Heart right ventricle (tissue), 16 donors: Measurements from ENCODE around the gene CFAP58. TPM values are rescaled to one million over a fixed set of nuclear protein-coding genes. Genes with fewer than 3 reads are reported as not detected.

Experiments used
- ATAC-seq, 8 donors: fragments of 200-7000 bp; cut with Tn5 transposase; one replicate each; pipeline ENCODE4 v1.9.1; 2020; ENCODE audit warnings: mild to moderate bottlenecking in 8 of 8, moderate library complexity in 8 of 8, moderate number of reproducible peaks in 1 of 8
- DNase-seq, 2 donors: peaks; one replicate each; pipeline ENCODE4 v3.0.0-alpha.2; 2020
- H3K27ac ChIP-seq, 10 donors: fragments of 200-600 bp; sonication (generic) in 2 of 10; one replicate each; pipeline versions ENCODE4 v1.5.0 to v1.8.0; 2020 to 2022; ENCODE audit warnings: mild to moderate bottlenecking in 3 of 10
- H3K27me3 ChIP-seq, 7 donors: fragments of 200-600 bp; one replicate each; pipeline ENCODE4 v1.8.0; 2021 to 2022; ENCODE audit warnings: mild to moderate bottlenecking in 2 of 7
- H3K36me3 ChIP-seq, 9 donors: fragments of 200-600 bp; sonication (generic) in 1 of 9; one replicate each; pipeline versions ENCODE4 v1.5.0 to v1.8.0; 2020 to 2022; ENCODE audit warnings: mild to moderate bottlenecking in 2 of 9
- H3K4me1 ChIP-seq, 9 donors: fragments of 200-600 bp; sonication (generic) in 1 of 9; one replicate each; pipeline versions ENCODE4 v1.5.0 to v1.8.0; 2020 to 2022; ENCODE audit warnings: mild to moderate bottlenecking in 4 of 9
- H3K4me3 ChIP-seq, 10 donors: fragments of 200-600 bp; sonication (generic) in 2 of 10; one replicate each; pipeline versions ENCODE4 v1.5.0 to v1.8.0; 2020 to 2022; ENCODE audit warnings: mild to moderate bottlenecking in 7 of 10, moderate library complexity in 2 of 10
- H3K9me3 ChIP-seq, 11 donors: fragments of 200-600 bp in 10 of 11; sonication (generic) in 2 of 11; one replicate each; pipeline versions ENCODE4 v1.5.0 to v1.8.0; 2013 to 2022; ENCODE audit warnings: mild to moderate bottlenecking in 2 of 11, control low read depth in 1 of 11, moderate library complexity in 1 of 11
- CTCF ChIP-seq, 9 donors: fragments of 200-600 bp; sonication (generic) in 2 of 9; IDR thresholded peaks; one replicate each; pipeline versions ENCODE4 v1.5.0 to v1.8.0; 2021 to 2022; ENCODE audit warnings: antibody characterized with exemption in 9 of 9, mild to moderate bottlenecking in 5 of 9, moderate library complexity in 1 of 9
- WGBS, 2 donors: extraction: QIAGEN DNeasy Blood & Tissue Kit; methylation state at CpG; one replicate each; pipeline ENCODE4 v1.1.7; 2013; ENCODE audit warnings: inconsistent platforms in 1 of 2; 5-methylcytosine and 5-hydroxymethylcytosine counted together
- intact Hi-C, 10 donors: fragments of 100-400 bp; cut with DNase I; formaldehyde crosslinking; loops; one replicate each; pipeline versions ENCODE4 v1.11.1 to v1.14.2; 2022
- polyA plus RNA-seq, 2 donors: library from polyadenylated mRNA; stranded (reverse); fragments of 200-250 nt; gene quantifications; one replicate each; pipeline ENCODE4 v1.2.3, GENCODE V29; 2013
- total RNA-seq, 10 donors: library from RNA; stranded (reverse); fragmentation: NEBNext Ultra II Directional in 3 of 10; extraction: Animal tissue kit (Norgen Biotek cat#: 25700) in 3 of 10; gene quantifications; one replicate each; pipeline versions ENCODE4 v1.2.1 to v1.2.4, GENCODE V29; 2021 to 2023
- donor health status: Arrhythmogenic right ventricular cardiomyopathy.
- donor health status: ischemic (EF 13 %, LVEDD 7.1; RV severe dilation, severe dysfunction).
- donor health status: healthy with polysubstance abuse.
- donor health status: DM: no; HTN: yes; CAD: no.
- donor health status: DM: no; HTN: no; CAD: no.
- donor health status: ischemic (EF 25% LVEDD 6.9; RV normal size, moderate dysfunction).
- donor health status: ischemic (EF 25% LVEDD 5.7; RV mildly dilated, moderate dysfunction).
- donor health status: healthy.
- donor health status: DM: yes; HTN: yes; CAD: no.
- donor health status: Ischemic cardiomyopathy.
- donor health status: ischemic (EF 35%, LVEDD 5.7; RV mildly dilated, moderate dysfunction).
- donor health status: nonischemic (EF 11% LVEDD 7.7; RV severe dilation, severe dysfunction).
- donor health status: DM: yes; HTN: yes; CAD: no.
- donor health status: PGD.
- donor health status: ischemic (EF 29% LVEDD 5.4; RV normal size, mild dysfunction).
- donor health status: nonischemic (EF 23%, LVEDD 6.1; RV moderate dilation, normal function).

Gene CFAP58
- total and polyA plus RNA-seq, 12 donors = 0.58 to 5.8 (median 3.0) TPM

GRCh38 chr10:104330168-104331110, 23.2 kb upstream of the CFAP58 start:
- WGBS, 2 donors = 13 to 14% methylated on average over 8 of the region's 8 CpGs
- ATAC-seq = peak in 6 of 8 donors; percentile 1 to 30 (median 4)
- DNase-seq = peak in 1 of 2 donors; percentile 59
- H3K4me3 ChIP-seq = peak overlapping the region in 5 of 10 donors; percentile 8 to 37 (median 18)
- H3K27ac ChIP-seq = peak overlapping the region; percentile 90 to 100 (median 99)
- H3K4me1 ChIP-seq = peaks cover 70 to 100% (median 100%) of the 10 kb centered on the region in 9 donors
- peaks cover 0 to 17% (median 0%) of the 10 kb centered on the region in 9 donors for H3K36me3 ChIP-seq
- intact Hi-C loops = loop anchor here in 1 of 10 donors (10.0 kb wide), 1 partner anchor 416 kb away; the partner anchor contains the start of gene STN1
- H3K9me3 ChIP-seq = no peaks in the 10 kb centered on the region
- no peaks in the 10 kb centered on the region for H3K27me3 ChIP-seq
- no peak for TF ChIP-seq CTCF (IDR thresholded peaks at IDR 0.05)

GRCh38 chr10:104331208-104331838, 22.3 kb upstream of the CFAP58 start:
- ATAC-seq (peak; percentile 9 to 57 (median 32)), DNase-seq (peak in 1 of 2 donors; percentile 64)
- Histone ChIP-seq H3K9me3 (no peaks in the 10 kb centered on the region), H3K4me1 (peaks cover 61 to 100% (median 99%) of the 10 kb centered on the region in 9 donors), H3K4me3 (peak overlapping the region in 6 of 10 donors; percentile 6 to 28 (median 12)), H3K27me3 (no peaks in the 10 kb centered on the region), H3K36me3 (peaks cover 0 to 17% (median 0%) of the 10 kb centered on the region in 9 donors), H3K27ac (peak overlapping the region; percentile 90 to 100 (median 99))
- TF ChIP-seq CTCF (IDR thresholded peaks at IDR 0.05) = no peak
- WGBS, 2 donors = 9 to 15% methylated on average over 9 of the region's 9 CpGs
- intact Hi-C loops = loop anchor here in 1 of 10 donors (10.0 kb wide), 1 partner anchor 417 kb away; the partner anchor contains the start of gene STN1

GRCh38 chr10:104332243-104333031, 21.2 kb upstream of the CFAP58 start:
- H3K36me3 ChIP-seq = peaks cover 0 to 17% (median 0%) of the 10 kb centered on the region in 9 donors
- TF ChIP-seq CTCF (IDR thresholded peaks at IDR 0.05) = no peak
- WGBS, 2 donors = 44 to 50% methylated on average over 11 of the region's 11 CpGs
- intact Hi-C loops = loop anchor here in 1 of 10 donors (10.0 kb wide), 1 partner anchor 418 kb away; the partner anchor contains the start of gene STN1
- ATAC-seq (peak in 3 of 8 donors; percentile 9 to 23 (median 20)), DNase-seq (no peak)
- peak overlapping the region in 1 of 10 donors; percentile 4 for H3K4me3 ChIP-seq
- H3K4me1 ChIP-seq = peaks cover 51 to 99% (median 93%) of the 10 kb centered on the region in 9 donors
- H3K27ac ChIP-seq = peak overlapping the region; percentile 90 to 100 (median 99)
- H3K27me3 ChIP-seq = no peaks in the 10 kb centered on the region
- H3K9me3 ChIP-seq = no peaks in the 10 kb centered on the region
